Activated CD4-positive, alpha-beta memory T cell treated with anti-CD3 and anti-CD28 coated beads, Interleukin-2, amount 10 ng/mL, durations not matched to agents 7 days and 5 days (primary cell): ENCODE data around the gene AGO3. TPM values are rescaled to one million over a fixed set of nuclear protein-coding genes. Genes with fewer than 3 reads are reported as not detected.

Experiments
- CTCF ChIA-PET: fragments of 350-600 bp; sonication (Branson Sonifier 250); formaldehyde crosslinking; loops from one replicate; lab custom pipeline; 2021; ENCODE audit warnings: antibody characterized with exemption, inconsistent platforms; lab: Charles Lee
- POLR2A ChIA-PET: fragments of 350-600 bp; sonication (Branson Sonifier 250); formaldehyde crosslinking; loops from one replicate; lab custom pipeline; 2021; ENCODE audit warnings: antibody characterized with exemption; lab: Charles Lee
- DNase-seq: peaks from one replicate; pipeline ENCODE4 v3.0.0-alpha.2; 2020
- H3K27ac Mint-ChIP-seq: one replicate; pipeline ENCODE4 v1.8.0; 2021; ENCODE audit warnings: mild to moderate bottlenecking, mixed read lengths
- H3K27me3 Mint-ChIP-seq: one replicate; pipeline ENCODE4 v1.8.0; 2021; ENCODE audit warnings: mixed read lengths
- H3K36me3 Mint-ChIP-seq: one replicate; pipeline ENCODE4 v1.8.0; 2021; ENCODE audit warnings: low read depth, mixed read lengths
- H3K4me1 Mint-ChIP-seq: one replicate; pipeline ENCODE4 v1.8.0; 2021; ENCODE audit warnings: mixed read lengths
- H3K4me3 Mint-ChIP-seq: one replicate; pipeline ENCODE4 v1.8.0; 2021; ENCODE audit warnings: mild to moderate bottlenecking, mixed read lengths
- H3K9me3 Mint-ChIP-seq: one replicate; pipeline ENCODE4 v1.8.0; 2021; ENCODE audit warnings: mixed read lengths
- total RNA-seq, 2 experiments: library from RNA; stranded (reverse); gene quantifications; one replicate each; pipeline ENCODE4 v1.2.3, GENCODE V29; 2021

The AGO3 gene
- total RNA-seq, result 10 to 100 TPM; 22.2 to 22.8 TPM

DNA sequence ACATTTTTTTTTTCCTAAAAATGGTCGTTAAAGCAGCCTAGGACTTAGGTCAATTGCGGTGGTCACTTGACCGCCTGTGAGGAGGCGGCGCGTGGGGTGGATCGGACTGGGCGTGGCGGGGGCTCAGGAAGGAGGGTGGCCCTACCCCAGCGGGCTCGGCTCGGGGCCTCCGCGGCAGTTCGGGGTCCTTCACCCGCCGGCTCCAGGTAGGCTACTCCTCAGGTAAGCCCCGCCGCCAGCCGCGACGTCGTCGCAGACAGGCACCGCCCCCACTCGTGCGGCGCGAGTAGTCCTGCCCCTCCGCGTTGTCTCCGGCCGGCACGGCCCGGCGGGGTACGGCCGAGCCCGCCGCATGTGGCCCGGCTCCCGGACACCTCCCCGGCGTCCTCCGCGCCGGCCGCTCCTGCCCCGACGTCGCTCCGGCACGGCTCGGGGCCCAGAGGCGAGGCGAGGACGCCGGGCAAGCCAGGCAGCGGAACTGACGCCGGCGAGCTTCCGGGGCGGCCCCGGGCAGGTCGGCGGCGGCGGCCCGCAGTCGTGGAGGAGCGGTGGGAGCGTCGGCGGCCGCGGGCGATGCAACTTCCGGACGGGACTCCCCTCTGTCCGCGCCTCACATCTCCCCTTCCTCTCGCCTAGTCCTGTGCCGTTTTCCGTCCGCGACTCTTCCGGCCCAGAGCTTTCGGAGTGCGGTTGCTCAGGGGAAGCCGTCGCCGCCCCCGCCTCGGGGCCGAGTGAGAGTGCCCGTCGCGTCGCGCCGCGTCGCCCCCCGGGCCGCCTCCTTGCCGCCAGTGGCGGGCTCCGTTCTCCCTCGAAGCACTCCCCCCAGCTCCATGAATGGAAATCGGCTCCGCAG is at the start of gene AGO3:
TSS of gene AGO3 (plus strand) at position 513 of the 853 bp plus-strand sequence. CDS start at position 835, 322 bp downstream.
- DNase-seq, result peak; percentile 88
- H3K9me3 Mint-ChIP-seq, result no peaks in the 10 kb centered on the region
- ChIA-PET CTCF (interaction anchor here (0.5 to 2.7 kb wide), 4 partner anchors 13 to 161 kb away, joined by 3 to 21 read pairs (median 3); partner anchors contain the start of genes AGO1 and CLSPN), POLR2A (interaction anchor here (0.7 to 3.5 kb wide), 22 partner anchors 9 to 456 kb away, joined by 3 to 58 read pairs (median 5); partner anchors contain the start of genes ADPRS, AGO1, CLSPN and TEKT2)
- peaks cover 30% of the 10 kb centered on the region for H3K4me1 Mint-ChIP-seq
- H3K36me3 Mint-ChIP-seq, result no peaks in the 10 kb centered on the region
- H3K27ac Mint-ChIP-seq, result peak within 1 kb of the TSS; percentile 93
- H3K4me3 Mint-ChIP-seq, result peak within 1 kb of the TSS; percentile 94
- H3K27me3 Mint-ChIP-seq, result no peaks in the 10 kb centered on the region

DNA sequence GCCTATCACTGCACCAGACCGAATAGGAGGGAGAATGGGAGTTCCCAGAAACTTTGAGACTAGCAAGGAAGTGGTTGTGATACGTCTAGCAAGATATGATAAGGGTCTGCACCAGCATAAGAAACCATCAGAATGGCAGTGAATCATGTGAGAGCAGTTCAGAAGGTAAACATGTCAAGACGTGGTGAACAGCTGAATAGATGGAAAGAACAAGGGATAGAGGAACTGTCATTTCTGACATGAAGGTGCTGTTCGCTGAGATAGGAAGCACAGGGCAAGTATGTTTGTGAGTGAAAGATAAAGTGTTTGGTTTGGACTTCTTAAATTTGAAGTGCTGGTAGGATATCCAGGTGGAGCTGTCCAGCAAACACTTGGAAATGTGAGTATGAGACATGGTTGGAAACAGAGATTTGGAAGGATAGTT is 49.0 kb upstream of the AGO3 start:
- Mint-ChIP-seq H3K4me3 (peak overlapping the region; percentile 94), H3K36me3 (no peaks in the 10 kb centered on the region), H3K27ac (no peak overlapping the region), H3K27me3 (peaks cover 9% of the 10 kb centered on the region), H3K4me1 (peaks cover 44% of the 10 kb centered on the region), H3K9me3 (no peaks in the 10 kb centered on the region)
- POLR2A ChIA-PET, result interaction anchor here (1.1 to 3.4 kb wide), 4 partner anchors 10 to 112 kb away, joined by 4 to 14 read pairs (median 4); partner anchors contain the start of genes AGO3 and CLSPN
- DNase-seq, result no peak
- CTCF ChIA-PET, result interaction anchor here (0.8 to 3.5 kb wide), 8 partner anchors 9 to 267 kb away, joined by 3 to 24 read pairs (median 5); partner anchors contain the start of genes AGO3 and TRAPPC3

DNA sequence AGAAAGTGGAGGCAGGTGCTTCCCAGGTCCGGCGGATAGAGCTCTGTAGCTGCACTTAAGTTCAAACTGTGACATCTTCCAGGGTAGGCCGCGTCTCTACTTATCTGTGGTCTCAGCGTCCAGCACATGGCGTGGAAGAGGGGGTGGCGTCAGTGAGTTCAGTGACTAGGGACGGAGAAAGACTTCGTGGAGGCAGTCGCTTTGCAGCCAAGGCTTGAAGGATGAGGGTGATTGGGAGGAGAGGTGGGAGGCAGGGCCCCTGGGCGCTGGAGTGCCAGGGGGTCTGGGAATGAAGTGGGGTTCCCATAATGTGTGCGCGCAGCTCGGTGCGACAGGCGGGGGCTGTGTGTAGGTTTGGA is 48.3 kb upstream of the AGO3 start:
- Mint-ChIP-seq H3K4me1 (peaks cover 51% of the 10 kb centered on the region), H3K36me3 (no peaks in the 10 kb centered on the region), H3K27ac (no peak overlapping the region), H3K9me3 (no peaks in the 10 kb centered on the region), H3K4me3 (peak overlapping the region; percentile 94), H3K27me3 (peaks cover 9% of the 10 kb centered on the region)
- CTCF ChIA-PET, result interaction anchor here (0.6 to 3.5 kb wide), 18 partner anchors 8 to 267 kb away, joined by 3 to 24 read pairs (median 4); partner anchors contain the start of genes ADPRS, AGO3, CLSPN and TRAPPC3
- no peak for DNase-seq
- POLR2A ChIA-PET, result interaction anchor here (1.0 to 3.4 kb wide), 8 partner anchors 9 to 207 kb away, joined by 3 to 14 read pairs (median 4); partner anchors contain the start of genes ADPRS, AGO3 and CLSPN

DNA sequence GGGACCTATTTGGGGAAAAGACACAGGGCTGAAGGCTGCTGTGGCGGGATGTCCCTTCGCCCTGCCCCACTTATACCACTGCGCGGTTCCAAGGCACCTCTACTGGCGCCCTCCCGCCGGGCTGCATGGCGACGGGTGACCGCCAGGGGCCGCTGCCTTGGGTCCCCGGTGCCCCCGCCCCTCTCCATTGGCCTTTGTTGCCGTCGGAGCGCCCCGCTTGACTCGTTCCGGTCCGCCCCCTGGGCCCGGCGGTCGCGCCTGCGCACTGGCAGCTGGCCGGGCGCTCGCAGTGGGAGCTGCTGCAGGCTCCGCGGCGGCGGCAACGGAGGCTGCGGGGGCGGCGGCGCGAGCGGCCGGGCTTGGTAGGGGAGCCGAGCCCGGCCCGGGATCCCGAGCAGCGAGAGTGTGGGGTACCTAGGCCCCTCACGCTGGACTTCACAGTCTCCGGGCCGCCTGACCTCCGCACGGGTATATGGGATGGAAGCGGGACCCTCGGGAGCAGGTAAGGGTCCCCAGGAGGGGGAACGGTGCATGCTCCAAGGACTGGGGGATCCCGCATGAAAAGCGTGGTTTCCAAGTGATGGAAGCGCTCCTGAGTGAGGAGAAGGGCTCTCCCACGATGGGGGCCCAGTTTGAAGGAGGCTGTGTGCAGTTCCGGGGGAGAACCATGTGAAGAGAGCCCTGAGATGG is 47.8 kb upstream of the AGO3 start, which contains the start of gene AGO1:
TSS of gene AGO1 (plus strand) at position 265 of the 690 bp plus-strand sequence. CDS start at position 478, 213 bp downstream.
- Mint-ChIP-seq H3K4me3 (peak within 1 kb of the TSS; percentile 94), H3K4me1 (peaks cover 55% of the 10 kb centered on the region), H3K27ac (peak within 1 kb of the TSS; percentile 54), H3K36me3 (no peaks in the 10 kb centered on the region), H3K9me3 (no peaks in the 10 kb centered on the region), H3K27me3 (peaks cover 9% of the 10 kb centered on the region)
- ChIA-PET CTCF (interaction anchor here (0.6 to 3.5 kb wide), 37 partner anchors 9 to 372 kb away, joined by 3 to 24 read pairs (median 4); partner anchors contain the start of genes ADPRS, AGO3, CLSPN and KIAA0319L), POLR2A (interaction anchor here (1.0 to 3.4 kb wide), 6 partner anchors 10 to 206 kb away, joined by 3 to 14 read pairs (median 4); partner anchors contain the start of genes ADPRS, AGO3 and CLSPN)
- peak; percentile 97 for DNase-seq

DNA sequence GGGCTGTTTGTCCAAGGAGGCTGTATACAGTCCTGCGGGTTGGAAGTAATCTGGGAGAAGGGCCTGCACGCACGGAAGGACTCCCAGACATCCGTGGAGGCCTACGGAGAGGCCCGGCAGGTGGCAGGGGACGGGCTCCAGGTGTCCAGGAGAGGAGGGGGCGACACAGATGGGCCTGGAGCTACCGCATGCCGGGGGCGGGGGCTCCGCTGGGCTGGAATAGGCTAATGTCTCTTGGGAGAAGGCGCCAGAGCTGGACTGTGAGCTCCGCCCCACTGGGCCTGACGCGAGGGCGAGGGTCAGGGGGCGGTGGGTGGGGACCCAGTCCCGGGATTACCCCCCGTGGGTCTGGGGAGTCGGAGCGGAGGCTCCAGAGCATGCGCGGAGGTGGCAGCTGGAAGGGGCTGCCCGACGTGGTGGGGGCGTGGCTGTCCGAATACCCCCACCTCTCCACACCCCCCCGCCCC is 47.2 kb upstream of the AGO3 start:
- Mint-ChIP-seq H3K4me3 (peak overlapping the region; percentile 94), H3K36me3 (peaks cover 3% of the 10 kb centered on the region), H3K27ac (peak overlapping the region; percentile 54), H3K27me3 (peaks cover 9% of the 10 kb centered on the region), H3K9me3 (no peaks in the 10 kb centered on the region), H3K4me1 (peaks cover 55% of the 10 kb centered on the region)
- CTCF ChIA-PET, result interaction anchor here (0.6 to 3.5 kb wide), 36 partner anchors 8 to 372 kb away, joined by 3 to 24 read pairs (median 4); partner anchors contain the start of genes ADPRS, AGO3, CLSPN and KIAA0319L
- DNase-seq, result peak; percentile 38
- POLR2A ChIA-PET, result interaction anchor here (1.0 to 3.4 kb wide), 6 partner anchors 10 to 206 kb away, joined by 3 to 14 read pairs (median 4); partner anchors contain the start of genes ADPRS, AGO3 and CLSPN

DNA sequence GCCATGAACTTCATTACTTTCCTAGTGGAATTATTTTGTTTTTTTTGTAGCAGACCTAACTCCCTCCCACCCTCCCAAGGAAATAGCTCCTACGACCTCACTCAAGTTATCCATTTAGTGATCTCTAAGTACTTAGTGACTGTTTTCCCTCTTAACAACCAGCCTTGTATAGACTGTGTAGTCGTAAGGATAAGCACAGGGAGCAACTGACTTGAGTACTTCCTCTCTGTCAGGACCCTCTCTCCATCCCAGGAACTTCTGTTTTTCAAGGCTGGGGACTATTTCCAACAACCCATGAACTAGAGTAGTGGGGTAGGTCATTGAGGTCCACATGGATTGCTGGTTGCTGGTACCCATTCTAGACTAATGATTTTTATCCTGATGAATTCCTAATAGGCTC is 46.0 kb upstream of the AGO3 start:
- Mint-ChIP-seq H3K27me3 (peaks cover 6% of the 10 kb centered on the region), H3K9me3 (no peaks in the 10 kb centered on the region), H3K36me3 (peaks cover 6% of the 10 kb centered on the region), H3K4me1 (peaks cover 55% of the 10 kb centered on the region), H3K4me3 (peak overlapping the region; percentile 47), H3K27ac (no peak overlapping the region)
- CTCF ChIA-PET, result interaction anchor here (0.5 to 1.3 kb wide), 2 partner anchors 117 to 431 kb away, joined by 3 read pairs; no protein-coding TSS in a partner anchor
- POLR2A ChIA-PET, result interaction anchor here (1.5 kb wide), 1 partner anchor 46 kb away, joined by 7 read pairs; the partner anchor contains the start of gene AGO3
- DNase-seq, result no peak

DNA sequence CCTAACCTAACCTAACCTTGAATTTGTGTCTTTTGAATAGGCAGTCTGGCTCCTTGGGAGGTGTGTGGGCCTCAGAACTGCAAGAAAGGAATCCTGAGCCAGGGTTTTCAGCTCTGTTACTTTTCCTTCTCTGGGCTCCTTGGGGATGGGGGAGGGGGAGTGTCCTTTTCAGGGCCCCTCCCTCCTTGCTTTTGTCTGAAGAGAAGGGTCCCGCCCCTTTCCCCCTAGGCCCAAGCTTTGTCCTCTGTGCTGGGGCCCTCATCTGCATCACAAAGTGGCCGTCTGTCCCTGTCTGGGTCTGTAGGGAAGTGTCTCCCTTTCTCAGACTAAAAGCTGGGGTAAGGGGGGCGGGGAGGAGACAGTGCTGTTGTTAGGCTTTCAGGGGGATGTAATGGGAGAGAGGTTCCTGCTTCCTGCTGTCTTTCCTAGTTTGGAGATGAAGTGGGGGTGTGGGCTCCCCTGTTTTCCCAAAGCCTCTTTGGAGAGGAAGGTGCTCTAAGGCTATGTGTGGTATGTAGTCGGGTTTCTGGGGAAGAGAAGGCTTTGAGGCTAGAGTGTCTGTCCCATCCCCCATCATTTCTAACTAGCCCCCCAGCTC is 44.8 kb upstream of the AGO3 start:
- CTCF ChIA-PET, result interaction anchor here (1.3 kb wide), 1 partner anchor 432 kb away, joined by 3 read pairs; no protein-coding TSS in a partner anchor
- Mint-ChIP-seq H3K9me3 (no peaks in the 10 kb centered on the region), H3K4me1 (peaks cover 51% of the 10 kb centered on the region), H3K36me3 (peaks cover 10% of the 10 kb centered on the region), H3K27ac (no peak overlapping the region), H3K27me3 (peaks cover 6% of the 10 kb centered on the region), H3K4me3 (no peak overlapping the region)
- DNase-seq, result no peak
- POLR2A ChIA-PET, result interaction anchor here (1.5 to 1.8 kb wide), 2 partner anchors 10 to 45 kb away, joined by 7 to 8 read pairs; partner anchors contain the start of gene AGO3

DNA sequence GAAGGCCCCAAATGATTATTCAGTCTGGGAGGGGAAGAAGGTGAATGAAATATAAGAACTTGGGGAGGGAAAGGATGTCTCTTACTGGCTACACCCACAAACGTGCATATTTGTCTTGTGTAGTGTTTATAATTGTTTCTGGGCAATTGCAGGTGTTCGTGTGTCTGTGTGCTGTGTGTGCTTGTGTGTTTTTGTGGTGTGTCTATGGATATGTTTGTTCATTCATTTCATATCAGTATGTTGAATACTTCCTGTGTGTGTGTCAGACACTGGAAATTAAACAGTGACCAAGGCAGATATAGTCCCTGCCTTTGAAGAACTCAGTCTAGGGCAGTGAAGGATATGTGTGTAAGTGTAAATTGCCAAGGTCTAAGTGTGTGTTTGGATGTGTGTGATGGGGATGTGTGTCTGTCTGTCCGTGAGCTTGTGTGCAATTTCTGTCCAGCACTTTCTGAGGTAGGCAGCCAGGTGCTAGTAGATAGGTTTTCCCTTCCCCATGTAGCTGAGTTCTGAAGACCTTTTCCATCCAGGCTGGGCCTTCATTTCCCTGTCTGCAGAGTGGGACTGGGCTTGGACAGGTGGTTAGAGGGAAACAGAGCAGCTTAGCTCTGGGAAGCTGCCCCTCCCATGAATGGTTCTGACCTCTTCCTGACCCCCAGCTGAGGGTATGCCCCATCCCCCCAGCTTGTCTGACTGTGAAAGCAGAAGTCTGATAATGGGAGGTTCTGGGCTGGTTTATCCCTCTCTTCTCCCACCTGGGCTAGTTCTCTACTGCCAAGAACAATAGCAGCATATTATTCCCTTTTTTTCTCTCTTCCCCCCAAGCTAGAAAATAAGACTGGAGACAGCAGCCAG is 44.1 kb upstream of the AGO3 start:
- no peak for DNase-seq
- Mint-ChIP-seq H3K4me1 (peaks cover 46% of the 10 kb centered on the region), H3K27me3 (peaks cover 4% of the 10 kb centered on the region), H3K9me3 (no peaks in the 10 kb centered on the region), H3K27ac (no peak overlapping the region), H3K4me3 (no peak overlapping the region), H3K36me3 (peaks cover 11% of the 10 kb centered on the region)
- ChIA-PET POLR2A (interaction anchor here (1.3 to 1.8 kb wide), 2 partner anchors 10 to 44 kb away, joined by 4 to 8 read pairs; partner anchors contain the start of gene AGO3), CTCF (interaction anchor here (0.5 to 2.5 kb wide), 2 partner anchors 10 to 387 kb away, joined by 4 to 6 read pairs; no protein-coding TSS in a partner anchor)

DNA sequence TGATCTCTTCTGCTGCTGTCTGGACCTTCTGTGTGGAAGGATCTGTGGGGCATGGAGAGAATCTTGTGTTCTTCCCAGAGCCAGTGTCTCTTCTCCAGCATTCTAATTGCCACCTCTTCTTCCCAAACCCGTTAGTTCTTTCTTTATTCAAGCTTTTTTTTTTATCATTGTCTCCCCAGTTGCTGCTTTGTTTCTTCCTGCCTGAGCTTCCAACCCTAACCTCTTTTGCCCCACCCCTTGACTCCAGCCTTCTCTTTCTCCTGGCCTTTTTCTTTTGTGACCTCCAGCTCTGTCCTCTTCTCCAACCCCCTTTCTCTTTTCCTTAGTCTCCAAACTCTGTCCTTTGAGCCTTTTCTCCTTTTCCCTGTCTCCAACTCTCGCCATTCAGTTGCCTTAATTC is 43.4 kb upstream of the AGO3 start:
- POLR2A ChIA-PET, result interaction anchor here (1.3 to 1.8 kb wide), 2 partner anchors 9 to 44 kb away, joined by 4 to 8 read pairs; partner anchors contain the start of gene AGO3
- CTCF ChIA-PET, result interaction anchor here (2.5 kb wide), 1 partner anchor 9 kb away, joined by 6 read pairs; no protein-coding TSS in a partner anchor
- H3K36me3 Mint-ChIP-seq, result peaks cover 16% of the 10 kb centered on the region
- H3K27me3 Mint-ChIP-seq, result no peaks in the 10 kb centered on the region
- H3K4me1 Mint-ChIP-seq, result peaks cover 39% of the 10 kb centered on the region
- no peaks in the 10 kb centered on the region for H3K9me3 Mint-ChIP-seq
- H3K27ac Mint-ChIP-seq, result no peak overlapping the region
- no peak for DNase-seq
- H3K4me3 Mint-ChIP-seq, result no peak overlapping the region

DNA sequence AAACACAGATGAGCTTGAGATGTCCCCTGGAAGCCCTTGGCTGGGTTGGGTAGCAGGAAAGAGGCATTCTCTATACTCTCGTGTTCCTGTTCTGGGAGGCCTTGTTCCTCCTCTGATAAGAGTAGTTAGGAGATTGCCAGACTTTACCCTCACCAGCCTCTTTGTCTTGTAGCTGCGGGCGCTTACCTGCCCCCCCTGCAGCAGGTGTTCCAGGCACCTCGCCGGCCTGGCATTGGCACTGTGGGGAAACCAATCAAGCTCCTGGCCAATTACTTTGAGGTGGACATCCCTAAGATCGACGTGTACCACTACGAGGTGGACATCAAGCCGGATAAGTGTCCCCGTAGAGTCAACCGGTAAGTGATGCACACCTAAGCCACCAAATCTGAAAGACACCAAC is 42.6 kb upstream of the AGO3 start:
- peaks cover 36% of the 10 kb centered on the region for H3K4me1 Mint-ChIP-seq
- H3K4me3 Mint-ChIP-seq, result no peak overlapping the region
- no peak for DNase-seq
- CTCF ChIA-PET, result interaction anchor here (1.1 to 2.5 kb wide), 3 partner anchors 8 to 12 kb away, joined by 3 to 6 read pairs (median 4); no protein-coding TSS in a partner anchor
- H3K27me3 Mint-ChIP-seq, result no peaks in the 10 kb centered on the region
- H3K9me3 Mint-ChIP-seq, result no peaks in the 10 kb centered on the region
- H3K36me3 Mint-ChIP-seq, result peaks cover 16% of the 10 kb centered on the region
- no peak overlapping the region for H3K27ac Mint-ChIP-seq
- POLR2A ChIA-PET, result interaction anchor here (1.3 kb wide), 1 partner anchor 43 kb away, joined by 4 read pairs; the partner anchor contains the start of gene AGO3
